IPS-20b (cell line): ENCODE measurements around the gene COQ9.

Experiments used
- H3K27ac ChIP-seq: one replicate; pipeline ENCODE4 v1.5.1; 2013; ENCODE audit warnings: low read length
- H3K27me3 ChIP-seq: 2 replicates; pipeline ENCODE4 v1.6.1; 2013; ENCODE audit warnings: mild to moderate bottlenecking, low read length, inconsistent platforms; ENCODE audit not compliant: insufficient read depth
- H3K36me3 ChIP-seq: 2 replicates; pipeline ENCODE4 v1.6.1; 2013; ENCODE audit warnings: low read depth, mild to moderate bottlenecking, inconsistent platforms, low read length, moderate library complexity; ENCODE audit not compliant: insufficient read depth
- H3K4me1 ChIP-seq: 2 replicates; pipeline ENCODE4 v1.6.1; 2013; ENCODE audit warnings: mild to moderate bottlenecking, control low read depth, inconsistent platforms, low read length, moderate library complexity; ENCODE audit not compliant: insufficient read depth
- H3K4me3 ChIP-seq: 2 replicates; pipeline ENCODE4 v1.5.1; 2013; ENCODE audit warnings: mild to moderate bottlenecking, low read length, inconsistent platforms
- H3K9ac ChIP-seq: 2 replicates; pipeline ENCODE4 v1.6.1; 2013; ENCODE audit warnings: low read depth, mild to moderate bottlenecking, inconsistent platforms, low read length, moderate library complexity
- H3K9me3 ChIP-seq: 2 replicates; pipeline ENCODE4 v1.6.1; 2013; ENCODE audit warnings: mild to moderate bottlenecking, low read depth, low read length, inconsistent platforms; ENCODE audit not compliant: insufficient read depth

The COQ9 gene

DNA sequence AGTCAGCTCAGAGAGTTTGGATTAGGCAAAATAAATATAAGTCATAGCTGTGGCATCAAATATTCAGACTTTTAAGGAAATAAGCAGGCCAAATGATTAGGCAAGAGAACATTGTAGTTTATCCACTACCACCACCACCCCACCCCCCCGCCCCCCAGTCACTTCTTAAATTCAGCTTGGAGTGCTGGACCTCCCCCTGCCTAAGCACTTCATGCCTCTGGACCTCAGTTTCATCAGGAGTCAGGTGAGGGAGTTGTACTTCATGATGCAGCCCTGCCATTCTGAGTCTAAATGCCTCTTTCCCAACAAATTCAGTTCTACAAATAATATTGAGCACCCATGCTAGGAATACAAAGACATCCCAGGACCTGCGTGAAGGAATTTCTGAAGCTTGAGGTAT, 17.2 kb downstream of the COQ9 start:
- Histone ChIP-seq H3K4me1 (no peaks in the 10 kb centered on the region), H3K36me3 (peaks cover 73% of the 10 kb centered on the region), H3K4me3 (no peak overlapping the region), H3K9me3 (no peaks in the 10 kb centered on the region), H3K27ac (no peak overlapping the region), H3K9ac (no peak overlapping the region), H3K27me3 (no peaks in the 10 kb centered on the region)

DNA sequence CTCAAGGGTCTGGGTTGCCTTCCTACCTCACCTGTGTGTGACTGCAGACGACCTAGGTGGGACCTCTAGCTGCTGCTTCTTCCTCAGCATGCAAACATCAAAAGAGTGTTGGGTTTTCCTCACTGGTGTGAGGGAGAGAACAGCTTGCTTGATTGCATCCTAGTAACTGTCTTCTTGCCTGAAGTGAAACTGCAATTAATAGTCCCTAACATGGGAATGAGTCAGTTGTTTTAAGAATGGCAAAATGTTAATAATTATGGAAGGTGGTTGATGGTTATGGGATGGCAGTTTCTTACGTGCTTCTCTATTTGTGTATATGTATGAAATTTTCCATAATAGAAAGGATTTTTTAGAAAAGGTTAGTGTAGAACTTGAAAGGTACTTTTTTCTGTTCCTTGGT, 21.1 kb downstream of the COQ9 start:
- Histone ChIP-seq H3K36me3 (peaks cover 89% of the 10 kb centered on the region), H3K9ac (no peak overlapping the region), H3K4me1 (peaks cover 17% of the 10 kb centered on the region), H3K27me3 (no peaks in the 10 kb centered on the region), H3K4me3 (no peak overlapping the region), H3K27ac (no peak overlapping the region), H3K9me3 (no peaks in the 10 kb centered on the region)

DNA sequence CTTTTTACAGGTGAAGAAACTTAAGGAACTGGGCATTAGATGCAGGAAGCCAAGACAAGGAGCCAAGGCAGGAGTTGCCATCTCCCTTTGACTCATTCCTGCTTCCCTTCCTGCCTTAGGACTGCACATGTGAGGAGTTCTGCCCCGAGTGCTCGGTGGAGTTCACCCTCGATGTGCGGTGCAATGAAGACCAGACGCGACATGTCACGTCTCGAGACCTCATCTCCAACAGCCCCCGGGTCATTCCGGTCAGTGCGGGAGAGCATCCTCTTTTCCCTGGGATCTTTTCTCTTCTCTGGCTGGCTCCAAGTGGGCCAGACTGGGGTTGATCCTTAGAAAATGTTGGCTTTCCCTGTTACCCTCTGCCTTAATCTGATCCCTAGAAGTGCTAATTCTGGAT, 21.8 kb downstream of the COQ9 start:
- no peak overlapping the region for H3K4me3 ChIP-seq
- no peak overlapping the region for H3K9ac ChIP-seq
- H3K36me3 ChIP-seq: peaks cover 92% of the 10 kb centered on the region
- H3K27me3 ChIP-seq: no peaks in the 10 kb centered on the region
- H3K27ac ChIP-seq: no peak overlapping the region
- H3K9me3 ChIP-seq: no peaks in the 10 kb centered on the region
- peaks cover 17% of the 10 kb centered on the region for H3K4me1 ChIP-seq

DNA sequence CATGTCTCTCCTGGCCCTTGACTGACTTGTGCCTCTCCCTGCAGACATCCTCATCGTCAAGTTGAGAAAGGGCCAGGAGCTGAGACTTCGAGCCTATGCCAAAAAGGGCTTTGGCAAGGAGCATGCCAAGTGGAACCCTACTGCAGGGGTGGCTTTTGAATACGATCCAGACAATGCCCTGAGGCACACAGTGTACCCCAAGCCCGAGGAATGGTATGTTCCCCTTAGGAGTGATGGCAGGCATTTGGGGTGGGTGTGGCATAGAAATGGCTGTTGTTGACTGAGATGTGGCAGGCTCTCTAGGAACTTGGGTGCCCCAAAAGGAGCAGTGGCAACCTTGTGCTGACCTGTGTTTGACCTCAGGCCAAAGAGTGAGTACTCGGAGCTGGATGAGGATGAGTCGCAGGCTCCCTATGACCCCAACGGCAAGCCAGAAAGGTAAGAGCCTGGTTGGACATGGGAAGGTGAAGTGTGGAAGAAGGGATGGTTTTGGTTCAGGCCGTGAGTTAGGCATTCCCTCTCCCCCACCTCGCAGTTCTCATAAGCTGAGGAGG, 22.7 kb downstream of the COQ9 start:
- no peak overlapping the region for H3K9ac ChIP-seq

DNA sequence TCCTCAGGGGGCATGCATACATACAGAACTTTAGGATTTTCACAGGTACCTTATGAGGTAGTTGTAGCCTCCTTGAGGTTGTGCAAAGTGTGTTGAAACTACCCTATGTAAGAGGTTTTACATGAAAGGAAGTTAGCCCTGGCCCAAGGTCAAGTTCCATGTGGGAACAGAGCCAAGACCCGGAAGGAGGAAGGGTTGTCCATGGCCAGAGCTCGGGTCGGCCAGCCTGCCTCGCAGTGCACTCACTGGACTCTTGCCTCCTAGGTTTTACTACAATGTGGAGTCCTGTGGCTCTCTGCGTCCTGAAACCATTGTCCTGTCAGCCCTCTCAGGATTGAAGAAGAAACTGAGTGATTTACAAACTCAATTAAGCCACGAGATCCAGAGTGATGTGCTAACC, 23.4 kb downstream of the COQ9 start:
- Histone ChIP-seq H3K27me3 (no peaks in the 10 kb centered on the region), H3K36me3 (peaks cover 83% of the 10 kb centered on the region), H3K9ac (no peak overlapping the region), H3K4me1 (peaks cover 21% of the 10 kb centered on the region), H3K4me3 (no peak overlapping the region), H3K9me3 (no peaks in the 10 kb centered on the region), H3K27ac (no peak overlapping the region)

More for the DNA sequence above, 22.7 kb downstream of the COQ9 start:
- Histone ChIP-seq H3K36me3 (peaks cover 90% of the 10 kb centered on the region), H3K4me3 (no peak overlapping the region), H3K9me3 (no peaks in the 10 kb centered on the region), H3K27me3 (no peaks in the 10 kb centered on the region), H3K4me1 (peaks cover 17% of the 10 kb centered on the region), H3K27ac (no peak overlapping the region)

DNA sequence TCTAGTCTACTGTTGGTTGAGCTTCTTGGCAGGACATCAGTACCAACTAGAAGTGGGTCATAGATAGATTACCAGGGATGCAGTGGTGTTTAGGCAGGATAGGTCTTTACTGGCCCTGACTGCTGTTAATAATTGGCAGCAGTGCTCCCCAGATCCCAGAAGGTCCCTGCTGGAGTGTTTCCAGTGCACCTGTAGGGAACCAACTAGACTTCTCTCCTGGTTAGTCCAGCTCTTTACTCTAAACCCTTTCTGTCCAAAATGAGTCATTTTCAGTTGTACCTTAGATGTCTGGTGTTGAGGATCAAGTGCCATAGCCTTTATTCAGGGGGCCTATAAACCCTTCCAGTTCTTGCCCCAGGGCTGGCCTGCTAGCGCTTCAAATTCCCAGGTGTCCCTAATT, 23.9 kb downstream of the COQ9 start:
- Histone ChIP-seq H3K9ac (no peak overlapping the region), H3K36me3 (peaks cover 78% of the 10 kb centered on the region), H3K4me3 (no peak overlapping the region), H3K4me1 (peaks cover 23% of the 10 kb centered on the region), H3K9me3 (no peaks in the 10 kb centered on the region), H3K27me3 (no peaks in the 10 kb centered on the region), H3K27ac (no peak overlapping the region)

DNA sequence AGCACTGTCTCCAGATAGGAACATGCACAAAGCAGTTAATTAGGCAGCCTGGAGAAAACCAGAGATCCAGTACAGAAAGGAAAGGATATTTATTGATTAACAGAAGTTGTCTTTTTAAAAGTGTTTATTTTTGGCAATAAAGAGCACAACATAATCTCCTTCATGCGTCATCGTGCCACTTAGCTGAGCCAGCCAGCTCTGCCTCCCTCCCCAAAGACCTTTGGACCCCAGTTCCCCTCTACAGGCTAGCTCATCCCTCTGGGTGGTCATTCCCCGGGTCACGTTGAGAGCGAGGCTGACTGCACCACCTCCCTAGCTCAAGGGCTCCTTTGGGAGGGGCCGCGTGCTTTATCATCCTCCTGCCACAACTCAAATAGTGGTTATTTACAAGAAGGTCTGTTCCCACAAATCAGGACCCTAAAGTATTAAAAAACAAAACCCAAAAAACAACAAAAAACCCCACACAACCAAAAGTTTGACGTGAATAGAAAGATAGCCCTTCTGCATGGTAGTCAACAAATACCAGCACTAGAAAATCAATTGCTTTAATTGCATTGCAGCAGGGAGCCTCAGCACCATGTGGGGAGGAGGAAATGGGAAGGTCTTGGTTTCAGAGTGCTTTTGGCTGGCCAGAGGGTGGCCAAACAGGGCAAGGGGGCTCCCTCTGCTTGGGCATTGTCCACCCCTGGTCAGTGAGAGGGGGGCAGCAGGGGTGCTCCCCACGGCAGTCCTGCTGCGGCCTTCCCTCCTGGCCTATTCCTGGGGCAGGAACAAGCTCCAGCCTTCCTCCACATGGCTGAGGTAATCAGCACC, 24.8 kb downstream of the COQ9 start:
- no peaks in the 10 kb centered on the region for H3K9me3 ChIP-seq
- H3K27me3 ChIP-seq: no peaks in the 10 kb centered on the region
- peaks cover 72% of the 10 kb centered on the region for H3K36me3 ChIP-seq
- peaks cover 30% of the 10 kb centered on the region for H3K4me1 ChIP-seq
- peak overlapping the region; percentile 13; the same call in 1 of the 2 replicates for H3K9ac ChIP-seq
- peak overlapping the region; percentile 18 for H3K27ac ChIP-seq
- H3K4me3 ChIP-seq: peak overlapping the region; percentile 43; the same call in 1 of the 2 replicates

DNA sequence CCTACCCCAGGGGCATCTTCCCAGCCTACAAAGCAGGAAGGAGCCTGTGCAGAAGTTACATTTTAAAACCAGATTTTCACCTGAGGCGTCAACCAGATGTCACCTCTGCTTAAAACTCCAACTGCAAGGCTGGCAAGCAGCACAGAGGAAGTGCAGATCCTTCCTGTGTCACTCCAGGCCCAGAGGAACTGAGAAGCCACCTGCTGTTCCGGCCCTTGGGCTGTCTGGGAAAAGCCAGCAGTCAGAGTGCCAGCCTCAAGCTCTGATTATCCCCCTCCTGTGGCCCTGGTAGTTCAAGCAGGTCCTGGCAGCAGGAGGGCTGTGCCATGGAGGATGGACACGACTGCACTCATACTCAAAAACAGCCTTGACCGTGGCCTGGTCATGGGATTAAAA, 25.4 kb downstream of the COQ9 start:
- Histone ChIP-seq H3K9ac (peak overlapping the region; percentile 13; the same call in 1 of the 2 replicates), H3K36me3 (peaks cover 66% of the 10 kb centered on the region), H3K4me1 (peaks cover 35% of the 10 kb centered on the region), H3K4me3 (no peak overlapping the region; the same call in 1 of the 2 replicates), H3K27ac (peak overlapping the region; percentile 18), H3K27me3 (no peaks in the 10 kb centered on the region), H3K9me3 (no peaks in the 10 kb centered on the region)

DNA sequence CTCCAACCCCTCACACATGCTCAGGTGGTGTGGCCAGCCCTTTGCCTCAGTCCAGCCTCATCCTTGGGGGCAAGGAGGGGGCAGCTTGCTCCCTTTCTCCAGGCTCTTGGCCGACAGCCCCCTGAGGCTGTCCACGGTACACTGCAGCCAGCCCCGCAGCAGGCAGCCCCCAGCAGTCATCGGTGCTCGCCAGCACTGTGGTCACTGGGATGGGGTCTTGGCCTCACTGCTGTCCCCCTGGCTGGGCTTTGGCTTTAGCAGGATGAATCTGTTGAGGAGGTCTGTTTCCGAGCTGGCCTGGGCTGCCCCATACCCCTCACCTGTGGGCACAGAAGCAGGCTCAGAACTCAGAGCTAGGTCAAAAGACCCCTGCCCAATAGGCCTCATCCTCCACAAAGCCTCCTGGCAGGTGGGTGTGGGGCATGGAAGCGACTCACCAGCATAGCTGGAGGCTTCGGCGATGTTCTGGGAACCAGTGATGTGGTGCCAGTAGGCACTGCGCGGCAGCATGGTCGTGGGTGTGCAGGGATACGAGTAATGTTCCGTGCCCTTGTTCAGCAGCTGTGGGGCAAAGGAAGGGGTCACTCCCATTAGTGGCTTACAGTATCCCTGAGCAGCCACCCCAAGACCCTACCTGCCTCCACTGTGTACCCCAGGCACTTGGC, 26.0 kb downstream of the COQ9 start:
- H3K36me3 ChIP-seq: peaks cover 59% of the 10 kb centered on the region
- no peak overlapping the region for H3K4me3 ChIP-seq
- no peaks in the 10 kb centered on the region for H3K27me3 ChIP-seq
- no peak overlapping the region for H3K9ac ChIP-seq
- no peak overlapping the region for H3K27ac ChIP-seq
- no peaks in the 10 kb centered on the region for H3K9me3 ChIP-seq
- peaks cover 40% of the 10 kb centered on the region for H3K4me1 ChIP-seq

DNA sequence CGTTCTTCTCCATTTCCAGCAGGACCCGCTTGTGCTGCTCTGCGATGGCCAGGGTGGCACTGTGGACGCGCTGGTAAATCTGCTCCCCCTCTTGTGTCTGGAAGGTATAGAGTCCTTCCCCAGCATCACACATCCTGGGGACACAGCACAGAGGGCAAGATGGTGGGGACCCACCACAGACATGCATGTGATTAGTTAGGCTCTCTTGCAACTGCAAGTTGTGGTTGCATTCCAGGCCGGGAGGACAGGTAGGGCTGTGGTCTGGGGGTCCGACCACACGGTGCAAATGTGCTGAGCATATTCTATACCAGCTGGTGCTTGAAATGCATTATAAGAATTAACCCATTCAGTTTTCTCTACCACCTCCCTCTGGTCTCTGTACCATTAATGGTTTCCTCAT, 26.6 kb downstream of the COQ9 start:
- Histone ChIP-seq H3K27ac (no peak overlapping the region), H3K4me1 (peaks cover 40% of the 10 kb centered on the region), H3K36me3 (peaks cover 53% of the 10 kb centered on the region)

DNA sequence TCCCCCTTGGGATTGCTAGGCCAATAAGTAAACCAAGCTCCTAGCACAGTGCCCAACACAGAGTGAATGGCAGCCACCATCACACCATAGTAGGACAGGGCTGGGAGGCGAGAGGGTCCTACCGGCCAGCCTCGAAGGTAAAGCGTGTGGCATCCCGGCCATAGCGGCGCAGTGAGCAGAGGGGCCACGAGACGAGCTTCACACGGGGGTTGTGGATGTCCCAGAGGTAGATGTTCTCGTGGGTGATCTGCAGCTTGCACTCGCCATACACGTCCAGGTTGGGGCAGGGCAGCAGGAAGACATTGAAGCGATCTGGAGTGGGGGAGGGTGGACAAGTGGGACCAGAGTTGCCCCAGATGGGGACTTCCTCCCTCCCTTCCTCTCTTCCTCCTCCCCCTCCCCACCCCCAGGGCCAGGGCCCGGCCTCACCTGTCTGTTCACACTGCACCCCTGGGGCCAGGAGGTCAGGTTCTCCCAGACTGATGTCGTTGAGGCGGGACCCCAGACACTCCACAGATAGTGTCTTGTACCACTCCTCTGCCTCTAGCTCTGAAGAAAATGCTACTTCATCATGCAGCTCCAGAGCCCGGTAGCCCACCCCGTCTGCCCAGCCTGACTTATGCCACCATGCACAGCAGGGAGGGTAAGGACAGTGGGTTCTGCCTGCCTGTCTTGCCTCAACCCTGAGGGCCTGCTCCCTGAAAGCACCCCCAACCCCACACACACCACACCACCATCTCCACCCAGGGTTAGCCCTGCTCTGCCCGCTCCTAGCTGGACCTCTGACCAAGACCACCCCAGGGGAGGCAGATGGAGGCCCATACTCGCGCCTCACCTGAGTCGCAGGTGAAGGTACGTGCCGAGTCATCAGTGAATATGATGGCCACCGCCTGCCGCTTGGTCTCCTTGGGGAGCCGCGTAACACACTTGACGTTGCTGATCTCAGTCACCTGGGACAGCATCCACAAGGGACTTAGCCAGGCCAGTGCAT, 27.7 kb downstream of the COQ9 start:
- H3K4me1 ChIP-seq: peaks cover 42% of the 10 kb centered on the region
- H3K4me3 ChIP-seq: no peak overlapping the region; the same call in 1 of the 2 replicates
- peaks cover 43% of the 10 kb centered on the region for H3K36me3 ChIP-seq
- no peaks in the 10 kb centered on the region for H3K27me3 ChIP-seq
- H3K9ac ChIP-seq: peak overlapping the region; percentile 27; the same call in 1 of the 2 replicates
- H3K27ac ChIP-seq: peak overlapping the region; percentile 49
- no peaks in the 10 kb centered on the region for H3K9me3 ChIP-seq

More for the DNA sequence above, 26.6 kb downstream of the COQ9 start:
- H3K9me3 ChIP-seq: no peaks in the 10 kb centered on the region
- H3K4me3 ChIP-seq: no peak overlapping the region
- H3K27me3 ChIP-seq: no peaks in the 10 kb centered on the region
- H3K9ac ChIP-seq: no peak overlapping the region
